ENCODE results near the gene BANF1. TPM values are rescaled to one million over a fixed set of nuclear protein-coding genes. Genes with fewer than 3 reads are reported as not detected.
"Not testable (repeated sequence)": the region's sequence is repeated elsewhere in the genome, so short reads cannot be mapped to it uniquely, and the experiment has no call there.

BANF1 gene
- total RNA-seq, 1 donor from 2014 or later: 121 TPM

DNA sequence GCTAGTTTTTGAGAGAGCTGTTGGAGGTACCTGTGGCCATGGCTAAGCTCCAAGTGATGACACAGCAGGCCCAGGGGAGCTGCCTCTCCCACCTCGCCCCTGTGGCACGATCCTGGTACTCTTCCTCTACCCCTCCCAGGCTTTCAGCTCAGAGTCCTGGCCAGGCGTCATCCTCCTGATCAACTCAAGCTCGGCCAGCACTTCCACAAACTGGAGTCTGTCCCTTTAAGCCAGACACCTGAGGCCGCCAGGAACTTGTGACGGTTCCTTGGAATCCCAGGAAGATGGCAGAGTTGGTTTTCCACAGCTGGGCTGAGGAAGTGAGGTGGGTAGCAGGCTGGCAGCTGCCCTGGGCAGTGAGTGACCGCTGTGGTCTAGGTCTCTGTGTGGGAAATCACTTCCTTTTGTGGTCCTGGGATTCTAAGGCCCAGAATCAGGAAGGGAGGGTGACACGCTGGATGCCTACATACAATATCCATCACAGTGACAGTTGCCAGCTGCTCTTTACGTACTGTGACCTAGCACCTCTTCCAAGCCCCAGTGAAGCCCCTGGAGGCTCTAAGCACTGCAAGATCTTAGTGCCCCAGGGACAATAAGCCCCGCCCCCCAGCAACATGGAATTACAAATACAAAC, 6.3 kb downstream of the BANF1 start:
- DNase-seq (ENCODE audit: low spot score): no peak

DNA sequence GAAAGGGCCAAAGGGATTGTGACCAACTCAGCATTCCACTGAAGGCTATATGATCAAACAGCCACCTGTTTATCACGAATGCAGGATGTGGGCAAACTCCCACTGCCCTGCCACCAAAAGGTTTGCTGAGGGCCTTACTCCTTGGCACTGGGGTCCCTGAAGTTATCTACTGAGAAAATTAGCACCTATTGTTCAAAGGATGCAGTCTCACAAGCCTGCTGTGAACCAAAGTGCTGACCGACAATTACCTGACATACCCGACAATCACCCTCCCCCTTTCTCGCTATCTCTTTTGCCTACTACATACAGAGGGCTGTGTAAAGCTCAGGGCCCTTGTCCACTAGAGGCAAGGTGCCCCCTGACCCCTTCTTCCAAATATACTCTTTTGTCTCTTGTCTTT, 7.7 kb downstream of the BANF1 start:
- DNase-seq (ENCODE audit: low spot score): not testable (repeated sequence)

DNA sequence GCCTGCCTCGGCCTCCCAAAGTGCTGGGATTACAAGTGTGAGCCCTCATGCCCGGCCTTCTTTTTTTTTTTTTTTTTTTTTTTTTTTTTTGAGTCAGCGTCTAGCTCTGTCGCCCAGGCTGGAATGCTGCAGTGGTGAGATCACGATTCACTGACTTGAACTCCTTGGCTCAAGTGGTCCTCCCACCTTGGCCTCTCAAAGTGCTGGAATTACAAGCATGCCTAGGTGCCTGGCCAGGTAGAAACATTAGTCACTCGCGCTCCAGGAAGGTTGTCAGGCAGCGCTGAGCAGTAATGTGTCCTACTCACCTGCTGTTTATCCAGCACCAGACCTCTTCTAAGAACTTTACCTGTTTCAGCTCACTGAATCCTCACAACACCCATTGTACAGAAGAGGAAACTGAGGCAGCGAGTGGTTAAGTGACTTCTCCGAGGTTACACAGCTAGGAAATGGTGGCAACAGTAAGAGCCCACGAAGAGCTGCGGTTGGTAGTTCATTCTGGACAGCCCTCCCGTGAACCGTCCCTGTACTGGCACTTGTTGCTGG, 9.0 kb downstream of the BANF1 start:
- DNase-seq (ENCODE audit: low spot score): no peak

GRCh38 chr11:66011785-66012303, 9.5 kb downstream of the BANF1 start, which contains the start of gene CST6:
CST6 (plus strand) TSS chr11:66012008; CDS start chr11:66012045, 37 bp downstream.
- no peak for DNase-seq (ENCODE audit: low spot score)

GRCh38 chr11:66012371-66012945, 10.2 kb downstream of the BANF1 start:
- no peak for DNase-seq (ENCODE audit: low spot score)

- no peak for DNase-seq (ENCODE audit: low spot score)
Measured at GRCh38 chr11:66012946-66013761, 10.9 kb downstream of the BANF1 start.

GRCh38 chr11:66013762-66014100, 11.4 kb downstream of the BANF1 start:
- DNase-seq (ENCODE audit: low spot score): no peak

- DNase-seq (ENCODE audit: low spot score): no peak
Measured at GRCh38 chr11:66014804-66015453, 12.6 kb downstream of the BANF1 start.

- no peak for DNase-seq (ENCODE audit: low spot score)
Measured at GRCh38 chr11:66015454-66015881, 13.2 kb downstream of the BANF1 start.

- DNase-seq (ENCODE audit: low spot score): no peak
Measured at GRCh38 chr11:66015936-66016792, 13.9 kb downstream of the BANF1 start.

- DNase-seq (ENCODE audit: low spot score): no peak
Measured at GRCh38 chr11:66016793-66017177, 14.5 kb downstream of the BANF1 start.

DNA sequence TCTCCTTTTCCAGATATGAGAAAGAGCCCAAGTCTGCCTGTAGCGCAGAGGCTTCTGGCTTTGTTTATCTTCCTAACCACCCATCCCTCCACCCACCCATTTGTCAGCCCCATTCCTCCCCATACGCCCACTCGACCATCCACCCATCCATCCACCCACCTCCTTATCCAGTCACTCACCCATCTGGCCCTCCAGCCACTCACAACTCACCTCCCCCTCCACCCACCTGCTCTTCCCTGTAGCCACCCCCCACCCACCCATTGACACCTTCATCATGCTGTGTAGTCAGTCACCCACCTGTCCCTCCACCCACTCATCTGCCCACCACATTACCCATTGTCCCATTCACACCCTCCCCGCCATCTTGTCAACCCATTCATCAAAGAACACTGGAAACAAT, 15.0 kb downstream of the BANF1 start:
- DNase-seq (ENCODE audit: low spot score): no peak

DNA sequence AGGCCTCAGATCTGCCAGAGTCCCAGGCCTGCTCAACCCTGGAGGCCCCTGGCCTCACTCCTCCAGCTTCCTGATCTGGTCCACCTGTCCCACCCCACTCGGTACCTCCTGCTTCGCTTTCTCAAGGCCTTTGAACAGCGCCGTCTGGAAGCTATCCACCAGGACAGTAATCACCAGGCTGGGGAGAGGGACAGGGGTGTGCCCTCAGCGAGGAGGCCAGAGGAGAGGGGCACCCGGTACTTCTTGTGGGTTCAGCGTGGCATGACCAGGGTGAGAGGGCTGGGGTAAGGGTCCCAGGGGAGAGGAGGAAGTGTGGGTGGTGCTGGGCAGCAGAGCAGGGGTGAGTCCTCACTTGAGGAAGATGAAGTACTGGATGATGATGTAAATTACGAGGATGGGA, 17.9 kb downstream of the BANF1 start:
- no peak for DNase-seq (ENCODE audit: low spot score)

- no peak for DNase-seq (ENCODE audit: low spot score)
Measured at GRCh38 chr11:66020618-66021357, 18.5 kb downstream of the BANF1 start.

DNA sequence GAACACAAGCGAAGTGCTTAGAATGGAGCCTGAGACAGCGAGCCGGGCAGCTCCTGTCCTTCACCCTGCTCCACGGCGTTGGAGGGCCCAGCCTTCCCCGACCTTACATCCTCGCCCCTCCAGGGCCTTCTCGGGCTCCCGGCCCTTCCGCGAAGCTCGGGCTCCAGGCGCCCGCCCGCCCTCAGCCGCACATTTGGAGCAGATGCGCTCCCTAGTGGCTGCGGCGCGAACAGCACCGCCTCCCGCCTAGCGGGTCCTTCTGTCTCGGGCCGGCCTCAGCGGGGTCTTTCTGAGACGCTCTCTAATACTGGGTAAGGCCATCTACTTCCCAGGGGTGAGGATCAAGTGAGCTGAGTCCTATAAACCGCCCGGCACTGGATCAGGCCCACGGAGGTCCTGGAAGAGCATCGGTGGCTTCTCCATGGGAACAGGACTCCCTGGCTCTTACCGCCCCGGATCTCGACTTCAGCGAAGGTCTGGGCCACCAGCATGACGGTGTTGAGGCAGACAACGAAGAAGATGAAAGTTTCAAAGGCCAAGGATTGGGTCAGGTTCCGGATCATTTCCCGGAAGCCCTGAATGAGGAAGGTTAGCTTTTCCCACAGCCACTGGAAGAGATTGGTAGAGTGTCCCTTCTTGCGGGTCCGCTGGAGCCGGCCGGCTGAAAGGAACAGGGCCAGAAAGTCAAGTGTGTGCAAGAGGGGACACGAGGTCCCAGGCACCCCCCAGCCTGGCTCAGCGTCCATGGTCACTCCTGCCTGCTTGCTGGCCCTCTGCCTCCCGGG, 20.3 kb downstream of the BANF1 start:
- DNase-seq (ENCODE audit: low spot score): no peak

DNA sequence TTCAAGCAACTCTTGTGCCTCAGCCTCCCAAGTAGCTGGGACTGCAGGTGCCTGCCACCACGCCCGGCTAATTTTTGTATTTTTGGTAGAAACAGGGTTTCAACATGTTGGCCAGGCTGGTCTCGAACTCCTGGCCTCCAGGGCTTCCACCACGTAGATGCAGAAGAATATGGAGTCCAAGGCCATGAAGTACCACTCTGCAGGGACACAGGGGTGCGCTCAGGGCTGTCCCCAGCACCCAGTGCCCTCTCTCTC, 20.8 kb downstream of the BANF1 start:
- not testable (repeated sequence) for DNase-seq (ENCODE audit: low spot score)

DNA sequence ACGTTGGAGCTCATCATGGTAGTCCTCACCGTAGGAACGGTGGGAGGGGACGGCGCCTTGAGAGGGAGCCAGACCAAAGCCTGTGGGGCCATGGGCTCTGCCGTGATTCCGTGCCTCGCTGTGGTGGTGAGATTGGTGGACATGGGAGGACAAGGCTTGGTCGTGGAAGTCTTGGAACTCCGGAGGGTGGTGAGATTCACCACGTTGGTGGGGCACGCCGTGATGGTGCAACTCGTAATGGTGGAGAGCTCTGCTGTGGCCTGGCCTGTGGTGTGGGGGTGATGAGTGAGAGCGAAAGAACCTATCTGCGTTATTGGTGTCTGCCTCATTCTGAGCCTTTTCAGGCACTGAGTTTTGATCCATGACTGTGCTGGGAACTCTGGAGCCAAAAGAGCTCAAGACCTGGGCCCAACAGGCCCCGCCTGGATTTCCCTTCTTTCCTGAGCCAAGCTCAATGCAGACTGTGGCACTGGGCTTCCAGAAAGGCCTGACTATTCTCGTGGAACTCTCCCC, 23.8 kb downstream of the BANF1 start, which contains the start of gene CATSPER1:
Gene CATSPER1, minus strand, starts transcription at position 463 of the 513 bp plus-strand sequence. Its CDS starts 100 bp downstream, at position 363.
- DNase-seq (ENCODE audit: low spot score): no peak

DNA sequence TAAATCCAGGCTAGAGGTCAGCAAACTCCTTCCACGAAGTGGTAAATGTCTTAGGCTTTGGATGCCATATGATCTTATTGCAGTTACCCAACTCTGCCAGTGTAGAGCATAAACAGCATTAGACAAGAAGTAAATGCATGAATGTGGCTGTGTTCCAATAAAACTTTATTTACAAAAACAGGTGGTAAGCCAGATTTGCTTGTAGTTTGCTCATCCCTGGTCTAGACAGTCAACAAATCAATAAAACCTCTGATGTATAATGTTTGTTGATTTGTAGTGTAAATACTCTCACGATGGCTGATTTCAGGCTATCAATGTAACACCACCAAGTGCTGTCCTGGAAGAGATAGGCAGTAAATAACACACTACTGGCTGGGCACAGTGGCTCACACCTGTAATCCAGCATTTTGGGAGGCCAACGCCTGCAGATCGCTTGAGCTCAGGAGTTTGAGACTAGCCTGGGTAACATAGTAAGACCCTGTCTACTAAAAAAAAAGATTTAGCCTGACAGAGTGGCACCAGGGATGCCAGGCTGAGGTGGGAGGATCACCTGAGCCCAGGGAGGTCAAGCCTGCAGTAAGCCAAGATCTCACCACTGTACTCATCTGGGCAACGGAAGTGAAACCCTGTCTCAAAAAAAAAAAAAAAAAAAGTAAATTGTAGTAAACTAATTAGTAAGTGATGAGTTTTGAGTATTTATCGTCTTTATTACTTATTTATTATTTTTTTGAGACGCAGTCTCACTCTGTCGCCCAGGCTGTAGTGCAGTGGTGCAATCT, 30.8 kb downstream of the BANF1 start:
- no peak for DNase-seq (ENCODE audit: low spot score)
